Measurements from ENCODE around the gene ANGPTL2.

GRCh38 chr9:127129073-127129717 lies 6.8 kb upstream of the ANGPTL2 start:
- TF ChIP-seq POLR2AphosphoS5 (IDR thresholded peaks at IDR 0.05) (no peak), CTCF (IDR thresholded peaks at IDR 0.05) (no peak)
